ENCODE measurements around the gene TAPBPL.
A peak's percentile ranks its signal among the peaks of the same experiment; 100 is the strongest.
"Not testable (repeated sequence)": the region's sequence is repeated elsewhere in the genome, so short reads cannot be mapped to it uniquely, and the experiment has no call there.

TAPBPL gene, protein sequence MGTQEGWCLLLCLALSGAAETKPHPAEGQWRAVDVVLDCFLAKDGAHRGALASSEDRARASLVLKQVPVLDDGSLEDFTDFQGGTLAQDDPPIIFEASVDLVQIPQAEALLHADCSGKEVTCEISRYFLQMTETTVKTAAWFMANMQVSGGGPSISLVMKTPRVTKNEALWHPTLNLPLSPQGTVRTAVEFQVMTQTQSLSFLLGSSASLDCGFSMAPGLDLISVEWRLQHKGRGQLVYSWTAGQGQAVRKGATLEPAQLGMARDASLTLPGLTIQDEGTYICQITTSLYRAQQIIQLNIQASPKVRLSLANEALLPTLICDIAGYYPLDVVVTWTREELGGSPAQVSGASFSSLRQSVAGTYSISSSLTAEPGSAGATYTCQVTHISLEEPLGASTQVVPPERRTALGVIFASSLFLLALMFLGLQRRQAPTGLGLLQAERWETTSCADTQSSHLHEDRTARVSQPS

DNA sequence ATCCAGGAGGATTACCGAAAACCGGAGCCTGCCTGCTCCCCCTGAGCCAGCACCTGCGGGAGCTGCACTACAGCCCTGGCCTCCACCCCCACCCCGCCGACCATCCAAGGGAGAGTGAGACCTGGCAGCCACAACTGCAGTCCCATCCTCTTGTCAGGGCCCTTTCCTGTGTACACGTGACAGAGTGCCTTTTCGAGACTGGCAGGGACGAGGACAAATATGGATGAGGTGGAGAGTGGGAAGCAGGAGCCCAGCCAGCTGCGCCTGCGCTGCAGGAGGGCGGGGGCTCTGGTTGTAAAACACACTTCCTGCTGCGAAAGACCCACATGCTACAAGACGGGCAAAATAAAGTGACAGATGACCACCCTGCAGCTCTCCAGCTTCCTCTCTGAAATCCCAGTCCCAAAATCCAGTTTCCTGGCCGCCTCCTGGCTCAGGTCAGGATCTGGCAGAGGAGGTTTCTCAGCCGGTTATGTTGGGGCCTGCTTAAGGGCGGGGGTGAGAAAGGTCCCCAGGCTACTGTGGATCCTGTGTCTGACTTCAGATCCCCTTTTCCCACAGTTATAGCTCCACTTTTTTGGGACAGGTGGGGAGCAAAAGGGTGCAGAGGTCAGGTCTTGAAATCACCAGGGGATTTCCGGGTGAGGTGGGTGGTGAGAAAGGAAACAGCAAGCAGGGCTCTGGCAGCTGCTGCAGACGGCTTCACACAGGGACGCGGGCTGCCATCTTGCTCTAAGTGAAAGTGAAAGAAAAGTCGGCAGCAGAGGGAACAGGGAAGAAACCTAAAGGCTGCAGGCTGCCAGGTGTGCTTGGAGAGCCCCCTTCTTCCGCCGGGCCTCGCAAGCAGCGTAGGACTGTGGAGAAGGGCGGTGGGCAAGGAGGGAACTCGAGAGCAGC is at the start of gene TAPBPL:
Gene TAPBPL (plus strand): TSS at position 695 of the 897 bp plus-strand sequence. CDS start 207 bp downstream, outside the sequence.
- peak; percentile 60 to 62 for DNase-seq (ENCODE audit: low read depth in 2 of 2)

DNA sequence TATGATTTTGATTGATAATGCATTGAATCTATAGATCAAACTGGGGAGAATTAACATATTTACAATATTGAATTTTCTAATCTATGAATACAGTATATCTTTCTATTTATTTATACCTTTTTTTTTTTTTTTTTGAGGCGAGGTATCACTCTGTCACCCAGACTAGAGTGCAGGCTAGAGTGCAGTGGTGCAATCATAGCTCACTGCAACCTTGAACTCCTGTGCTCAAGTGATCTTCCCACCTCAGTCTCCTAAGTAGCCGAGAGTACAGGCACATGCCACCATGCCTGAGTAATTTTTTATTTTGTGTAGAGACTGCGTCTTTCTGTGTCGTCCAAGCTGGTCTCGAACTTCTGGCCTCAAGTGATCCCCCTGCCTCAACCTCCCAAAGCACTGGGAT is 47.5 kb upstream of the TAPBPL start:
- DNase-seq (ENCODE audit: low read depth in 2 of 2), result no peak

DNA sequence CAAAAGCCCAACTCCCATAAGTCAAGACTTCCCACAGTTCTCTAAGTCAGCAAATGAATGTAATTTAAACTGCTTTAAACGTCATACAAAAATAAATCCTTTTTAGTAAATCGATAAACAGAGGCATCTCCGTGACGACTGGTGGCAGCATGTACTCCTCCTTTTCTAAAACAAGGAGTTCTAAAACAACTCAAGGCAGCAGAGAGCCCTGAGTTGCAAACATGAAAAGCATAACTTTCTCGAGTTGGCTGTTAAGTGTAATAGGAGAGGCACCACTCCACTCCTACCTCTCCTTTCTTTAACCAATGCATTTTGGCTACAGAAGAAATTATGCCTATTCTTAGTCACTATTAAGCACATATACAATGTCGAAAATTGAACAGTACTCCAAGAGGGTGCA is 45.9 kb upstream of the TAPBPL start:
- DNase-seq (ENCODE audit: low read depth in 2 of 2), result no peak

DNA sequence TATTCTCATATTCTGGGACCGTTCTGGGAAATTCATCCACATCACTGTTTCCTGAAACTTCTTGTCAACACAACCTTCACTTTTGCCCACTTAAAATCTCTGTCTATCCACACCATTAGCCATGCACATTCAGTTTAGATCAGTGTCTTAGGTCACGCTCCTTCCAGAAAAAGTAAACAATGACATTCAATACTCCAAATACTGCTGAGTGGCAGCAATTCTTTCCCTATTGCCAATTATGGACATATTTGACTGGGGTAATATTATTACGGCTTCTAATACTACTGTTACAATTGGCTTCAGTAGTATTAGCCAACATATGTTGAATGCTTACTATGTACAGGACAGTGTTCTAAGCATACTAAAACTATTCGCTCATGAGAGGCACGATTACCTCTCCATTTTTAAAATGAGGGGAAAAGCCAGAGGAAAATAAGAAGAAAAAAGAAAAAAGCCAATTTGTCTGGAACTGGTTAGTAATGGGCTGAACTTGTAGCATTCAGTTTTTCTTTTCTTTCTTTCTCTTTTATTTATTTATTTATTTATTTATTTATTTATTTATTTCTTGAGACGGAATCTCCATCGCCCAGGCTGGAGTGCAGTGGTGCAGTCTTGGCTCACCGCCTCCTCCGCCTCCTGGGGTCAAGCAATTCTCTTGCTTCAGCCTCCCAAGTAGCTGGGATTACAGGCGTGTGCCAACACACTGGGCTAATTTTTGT is 44.4 kb upstream of the TAPBPL start:
- DNase-seq (ENCODE audit: low read depth in 2 of 2), result no peak

DNA sequence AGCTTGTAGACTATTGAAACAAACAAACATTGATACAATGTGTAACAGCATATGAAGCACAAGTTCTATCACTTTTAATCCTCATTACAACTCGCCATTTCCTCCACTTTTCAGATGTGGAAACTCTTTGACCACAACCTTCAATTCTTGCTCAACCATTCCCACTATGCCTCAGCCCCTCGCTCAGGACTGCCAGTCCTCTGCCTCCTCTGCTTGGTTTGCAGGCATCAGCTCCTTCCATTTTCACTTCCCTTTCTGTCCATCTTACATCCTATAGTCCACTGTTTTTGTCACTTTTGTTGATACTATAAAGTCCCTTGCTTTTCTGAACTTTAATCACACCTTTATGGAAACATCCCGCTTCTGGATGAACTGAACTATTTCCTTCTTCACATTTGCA is 35.2 kb upstream of the TAPBPL start:
- no peak for DNase-seq (ENCODE audit: low read depth in 2 of 2)

DNA sequence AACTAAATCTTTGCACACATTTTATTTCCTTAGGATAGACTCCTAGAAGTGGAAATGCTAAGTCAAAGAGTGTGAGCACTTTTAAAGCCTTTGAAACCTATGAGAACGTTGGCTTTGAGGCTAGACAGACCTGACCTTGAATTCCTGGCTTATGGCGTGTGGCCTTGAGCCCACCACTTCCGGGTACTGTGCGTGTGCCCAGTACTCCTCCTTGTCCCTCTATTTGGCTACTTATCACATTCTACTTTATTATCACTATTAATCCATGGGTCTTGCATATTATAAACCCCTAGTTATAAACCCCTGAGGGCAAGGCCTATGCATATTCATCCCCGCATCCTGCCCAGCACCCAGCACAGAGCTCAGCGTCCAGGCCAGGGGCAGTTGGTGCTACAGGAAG is 33.0 kb upstream of the TAPBPL start:
- no peak for DNase-seq (ENCODE audit: low read depth in 2 of 2)

DNA sequence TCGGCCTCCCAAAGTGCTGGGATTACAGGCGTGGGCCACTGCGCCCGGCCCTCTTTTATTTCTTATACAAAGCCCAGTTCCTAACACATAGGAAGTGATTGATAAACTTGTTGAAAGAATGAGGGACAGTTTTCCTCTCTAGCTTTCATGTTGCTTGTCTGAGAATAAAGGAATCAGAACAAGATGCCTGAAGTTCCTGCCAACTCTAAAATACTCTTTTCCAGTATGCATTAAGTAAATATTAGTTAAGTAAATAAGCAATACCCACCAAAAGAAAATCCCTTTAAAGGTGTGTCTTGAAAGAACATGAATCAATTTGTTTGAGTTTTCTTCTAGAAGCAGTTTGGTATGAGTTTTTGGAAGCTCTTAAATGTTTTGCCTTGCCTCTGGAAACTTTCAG is 31.5 kb upstream of the TAPBPL start:
- DNase-seq (ENCODE audit: low read depth in 2 of 2), result no peak

DNA sequence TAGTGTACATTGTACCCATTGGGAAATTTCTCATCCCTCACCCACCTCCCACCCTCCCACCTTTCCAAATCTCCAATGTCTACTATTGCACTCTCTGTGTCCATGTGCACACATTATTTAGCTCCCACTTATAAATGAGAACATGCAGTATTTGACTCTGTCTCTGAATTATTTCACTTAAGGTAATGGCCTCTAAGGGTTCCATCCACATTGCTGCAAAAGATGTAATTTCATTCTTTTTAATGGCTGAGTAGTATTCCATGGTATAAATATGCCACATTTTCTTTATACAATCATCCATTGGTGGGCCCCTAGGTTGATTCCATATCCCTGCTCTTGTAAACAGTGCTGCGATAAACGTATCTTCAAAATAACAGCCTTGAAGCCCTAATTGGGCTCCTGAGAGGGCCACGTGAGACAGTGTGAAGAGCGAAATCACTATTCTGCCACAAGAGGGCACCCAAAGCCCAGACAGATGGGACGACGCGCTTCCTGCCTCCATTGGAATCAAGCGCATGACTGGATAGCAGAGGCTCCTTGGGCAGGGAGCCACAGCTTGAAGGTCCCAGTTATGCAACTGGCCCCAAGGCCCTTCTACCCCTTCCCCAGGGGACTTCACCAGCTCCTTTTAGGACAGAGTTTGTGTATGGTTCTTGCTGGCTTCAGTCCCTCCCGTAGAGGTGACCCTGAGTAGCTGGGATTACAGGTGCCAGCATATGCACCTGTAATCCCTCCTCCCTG is 28.4 kb upstream of the TAPBPL start:
- peak; percentile 50 to 60 for DNase-seq (ENCODE audit: low read depth in 2 of 2)

DNA sequence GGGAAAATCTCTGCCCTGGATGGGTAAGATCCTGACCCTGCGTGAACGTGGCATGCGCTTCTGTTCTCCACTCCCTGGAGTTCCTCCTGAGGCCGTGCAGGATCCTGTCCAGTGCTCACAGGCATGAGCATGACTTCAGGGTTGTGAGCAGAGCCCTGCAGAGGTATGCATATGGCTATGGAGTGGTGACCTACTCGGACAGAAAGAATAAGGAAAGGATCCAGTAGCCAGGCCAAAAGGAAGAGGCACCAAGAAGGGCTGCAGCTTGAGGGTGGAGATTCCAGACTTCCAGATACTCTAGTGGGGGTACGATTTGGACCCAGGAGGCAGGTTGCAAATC is 27.9 kb upstream of the TAPBPL start:
- DNase-seq (ENCODE audit: low read depth in 2 of 2), result no peak

DNA sequence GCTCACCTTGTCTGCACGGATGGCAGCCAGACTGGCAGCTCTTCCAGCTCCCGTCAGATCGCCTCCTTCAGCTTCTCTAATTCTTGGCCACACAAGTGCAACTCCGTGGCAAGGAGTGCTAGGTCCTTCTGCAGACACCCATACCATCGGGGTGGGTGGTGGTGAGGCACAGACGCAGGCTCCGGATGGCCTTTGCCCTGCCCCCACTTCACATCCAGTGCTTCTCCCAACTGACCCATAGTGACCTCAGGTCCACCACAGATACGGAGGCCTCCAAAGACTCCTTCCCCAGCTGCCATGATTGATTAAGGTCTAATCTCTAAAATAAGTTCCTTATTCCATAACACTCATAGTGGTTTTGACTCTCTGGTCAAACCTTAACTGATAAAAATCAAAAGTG is 27.0 kb upstream of the TAPBPL start:
- DNase-seq (ENCODE audit: low read depth in 2 of 2), result no peak

DNA sequence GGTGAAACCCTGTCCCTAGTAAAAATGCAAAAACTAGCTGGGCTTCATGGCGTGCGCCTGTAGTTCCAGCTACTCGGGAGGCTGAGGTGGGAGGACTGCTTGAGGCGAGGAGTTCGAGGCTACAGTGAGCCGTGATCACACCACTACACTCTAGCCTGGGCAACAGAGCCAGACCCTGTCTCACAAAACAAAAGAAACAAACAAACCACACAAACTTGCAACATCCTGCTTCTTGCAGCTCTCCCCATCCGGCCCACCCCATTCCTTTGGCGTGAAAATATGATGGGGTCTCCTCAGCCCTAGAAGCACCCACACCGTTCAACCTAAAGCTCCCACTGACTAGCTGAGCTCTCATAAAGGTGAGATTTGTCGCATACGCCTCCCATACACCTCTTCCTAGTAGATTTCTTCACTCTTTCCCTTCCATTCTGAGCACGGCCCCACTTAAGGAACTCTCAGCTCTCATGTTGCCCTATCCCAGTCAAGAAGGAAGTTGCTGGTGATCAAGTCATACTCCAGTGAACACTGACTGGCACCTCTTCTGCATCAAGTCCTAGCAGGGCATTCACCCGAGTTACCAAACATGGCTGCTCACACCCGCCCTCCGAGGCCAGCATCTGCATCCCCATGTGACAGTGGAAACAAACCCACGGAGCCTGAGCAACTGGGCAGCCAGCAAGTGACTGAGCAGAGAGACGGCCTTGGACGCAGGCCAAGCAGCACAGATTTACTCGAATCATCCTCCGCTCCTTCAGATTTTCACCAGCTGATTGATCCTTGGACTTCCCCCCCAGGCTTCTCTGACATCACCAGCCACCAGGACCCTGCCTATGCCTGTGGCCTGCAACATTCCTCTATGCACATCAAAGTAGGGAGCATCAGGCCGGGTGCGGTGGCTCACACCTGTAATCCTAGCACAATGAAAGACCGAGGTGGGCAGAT is 26.0 kb upstream of the TAPBPL start:
- DNase-seq (ENCODE audit: low read depth in 2 of 2), result no peak

DNA sequence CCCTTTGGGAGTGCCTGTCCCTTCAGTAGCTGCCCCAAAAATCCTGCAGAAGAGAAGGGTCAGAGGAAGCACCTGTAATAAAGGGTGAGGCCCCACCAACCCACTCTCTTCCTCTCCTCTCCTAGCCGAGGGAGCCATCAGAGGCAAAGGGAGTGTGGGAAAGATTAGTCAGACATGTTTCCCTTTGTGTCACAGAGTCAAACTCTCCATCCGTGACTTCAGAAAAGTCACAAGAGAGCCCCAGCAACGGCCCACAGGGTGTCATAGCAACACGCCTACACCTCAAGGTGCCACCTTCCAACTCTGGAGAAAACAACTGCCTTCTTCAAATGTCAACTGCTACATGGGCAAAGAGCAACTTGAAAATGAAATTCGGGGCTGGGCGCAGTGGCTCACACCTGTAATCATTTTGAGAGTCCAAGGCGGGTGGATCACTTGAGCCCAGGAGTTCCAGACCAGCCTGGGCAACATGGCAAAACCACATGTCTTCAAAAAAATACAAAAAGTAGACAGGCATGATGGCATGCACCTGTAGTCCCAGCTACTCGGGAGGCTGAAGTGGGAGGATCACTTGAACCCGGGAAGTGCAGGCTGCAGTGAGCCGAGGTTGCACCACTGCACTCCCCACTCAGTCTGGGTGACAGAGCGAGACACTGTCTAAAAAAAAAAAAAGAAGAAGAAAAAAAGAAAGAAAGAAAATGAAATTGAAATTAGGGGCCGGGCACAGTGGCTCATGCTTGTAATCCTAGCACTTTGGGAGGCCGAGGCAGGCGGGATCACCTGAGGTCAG is 24.8 kb upstream of the TAPBPL start:
- DNase-seq (ENCODE audit: low read depth in 2 of 2), result peak; percentile 88 to 92

DNA sequence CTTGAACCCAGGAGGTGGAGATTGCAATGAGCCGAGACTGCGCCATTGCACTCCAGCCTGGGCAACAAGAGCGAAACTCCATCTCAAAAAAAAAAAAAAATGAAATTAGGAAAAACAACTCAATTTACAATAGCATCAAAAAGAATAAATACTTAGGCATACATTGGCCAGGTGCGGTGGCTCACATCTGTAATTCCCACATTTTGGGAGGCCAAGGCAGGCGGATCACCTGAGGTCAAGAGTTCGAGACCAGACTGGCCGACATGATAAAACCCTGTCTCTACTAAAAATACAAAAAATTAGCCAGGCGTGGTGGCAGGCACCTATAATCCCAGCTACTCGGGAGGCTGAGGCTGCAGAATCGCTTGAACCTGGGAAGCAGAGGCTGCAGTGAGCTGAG is 24.0 kb upstream of the TAPBPL start:
- DNase-seq (ENCODE audit: low read depth in 2 of 2), result not testable (repeated sequence)

DNA sequence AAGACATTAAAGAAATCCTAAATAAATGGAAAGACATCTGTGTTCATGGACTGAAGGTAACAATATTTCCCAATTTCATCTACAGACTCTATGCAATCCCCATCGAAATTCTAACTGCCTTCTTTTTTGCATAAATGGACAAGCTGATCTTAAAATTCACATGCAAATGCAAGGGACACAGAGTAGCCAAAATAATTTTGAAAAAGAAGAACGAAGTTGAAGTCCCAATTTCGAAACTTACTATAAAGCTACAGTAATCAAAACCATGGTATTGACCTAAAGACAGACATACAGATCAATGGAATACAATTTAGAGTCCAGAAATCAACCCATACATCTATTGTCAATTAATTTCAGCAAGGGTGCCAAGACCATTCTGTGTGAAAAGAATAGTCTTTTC is 23.5 kb upstream of the TAPBPL start:
- no peak for DNase-seq (ENCODE audit: low read depth in 2 of 2)

DNA sequence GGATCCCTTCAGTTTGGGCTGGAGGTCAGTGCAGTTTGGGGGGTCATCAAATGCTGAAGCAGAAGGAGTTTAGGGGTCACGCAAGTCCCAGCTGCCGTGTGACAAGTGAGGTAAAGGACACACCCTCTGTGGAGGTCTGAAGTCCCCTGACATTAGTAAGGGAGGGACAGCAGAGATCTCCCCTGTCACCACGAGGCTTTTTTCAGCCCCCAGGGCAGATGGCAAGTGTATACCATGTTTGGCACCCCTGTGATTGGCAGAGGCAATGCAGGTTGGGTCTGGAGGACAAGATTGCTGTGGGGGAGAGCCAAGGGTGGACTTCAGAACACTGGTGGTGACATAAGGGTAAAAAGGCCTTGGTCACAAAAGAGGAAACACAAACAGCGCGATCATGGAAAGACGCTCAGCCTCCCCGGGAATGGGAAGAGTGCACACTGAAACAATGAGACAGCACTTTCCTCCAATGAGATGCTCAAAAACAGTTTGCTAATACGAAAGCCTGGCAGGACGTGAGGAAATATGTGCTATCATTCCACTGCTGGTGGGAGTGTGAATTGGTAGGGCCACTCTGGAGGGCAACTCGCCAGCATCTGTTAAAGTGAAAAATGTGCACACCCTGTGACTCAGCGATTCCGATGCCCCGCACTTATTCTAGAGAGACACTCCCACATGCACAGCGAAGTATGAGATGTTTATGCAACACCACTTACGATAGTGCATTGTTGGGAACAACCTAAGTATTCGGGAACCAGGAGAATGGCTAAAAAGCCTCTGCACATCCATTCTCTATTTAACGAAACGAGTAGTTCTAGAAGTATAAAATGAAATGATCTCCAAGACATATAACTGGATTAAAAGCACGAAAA is 21.5 kb upstream of the TAPBPL start:
- DNase-seq (ENCODE audit: low read depth in 2 of 2), result no peak

DNA sequence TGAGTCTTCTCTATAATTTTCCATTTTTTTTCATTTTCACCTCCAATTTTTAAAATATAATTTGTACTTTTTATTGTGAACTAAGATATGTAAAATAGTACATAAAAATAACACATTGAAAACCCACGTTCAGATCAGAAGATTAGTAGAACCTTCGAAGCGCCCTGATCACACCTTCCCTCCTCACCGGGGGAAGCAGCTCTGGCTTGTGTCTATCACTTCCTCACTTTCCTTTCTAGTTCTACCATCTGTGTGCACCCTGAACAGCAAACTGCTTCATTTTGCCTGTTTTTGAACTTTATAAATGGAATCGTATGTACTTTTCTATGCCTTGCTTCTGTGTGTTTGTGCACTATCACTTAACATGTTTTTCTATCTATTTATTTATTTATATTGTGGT is 18.9 kb upstream of the TAPBPL start:
- no peak for DNase-seq (ENCODE audit: low read depth in 2 of 2)

DNA sequence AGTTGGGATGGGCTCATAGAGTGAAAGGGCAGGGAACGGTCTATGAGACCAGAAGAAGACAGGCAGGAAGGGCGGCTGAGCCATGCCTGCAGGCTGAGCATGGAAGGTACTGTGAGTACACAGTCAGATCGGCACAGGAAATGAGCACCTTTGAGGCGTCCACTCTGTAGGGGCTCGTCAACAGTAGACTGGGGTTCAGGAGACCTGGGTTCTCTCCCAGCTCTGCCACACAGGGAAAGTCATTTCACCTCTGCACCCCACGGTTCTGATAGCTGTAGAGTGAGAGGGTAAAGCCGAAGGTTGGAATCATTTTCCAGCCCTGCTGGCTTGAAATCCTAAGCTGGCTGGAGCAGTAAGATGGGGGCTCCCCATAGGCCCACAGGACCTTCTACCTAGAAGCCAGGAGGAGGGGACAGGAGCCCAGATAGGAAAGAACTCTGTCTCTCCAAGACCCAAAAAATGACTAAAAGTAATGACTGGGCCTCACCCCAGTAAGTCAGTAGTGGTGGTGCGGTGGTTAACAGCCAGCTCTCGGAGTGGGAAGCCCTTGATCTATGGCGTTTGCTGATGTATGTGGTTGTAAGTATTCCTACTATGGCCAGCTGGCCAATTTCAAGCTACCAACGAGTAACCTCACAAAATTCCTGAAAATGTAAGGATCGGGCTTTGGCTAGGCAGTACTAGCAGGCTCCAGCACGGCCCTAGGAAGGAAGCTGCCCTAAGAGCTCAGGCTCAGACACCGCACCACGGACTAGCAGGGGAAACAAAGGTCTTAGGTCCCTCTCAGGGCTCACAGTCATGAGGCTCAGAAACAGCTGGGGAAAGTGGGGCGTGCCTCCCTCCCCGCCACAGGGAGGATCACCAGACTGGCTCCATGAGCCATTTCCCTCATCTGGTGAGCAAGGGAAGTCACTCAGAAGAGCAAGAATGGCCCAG is 17.4 kb upstream of the TAPBPL start:
- DNase-seq (ENCODE audit: low read depth in 2 of 2), result no peak

All from activated CD4-positive, alpha-beta T cell treated with anti-CD3 and anti-CD28 coated beads for 24 hours (primary cell).